ENCODE data around the gene GPC5. TPM values are rescaled to one million over a fixed set of nuclear protein-coding genes. Genes with fewer than 3 reads are reported as not detected.

GPC5 gene
- total RNA-seq, 1 experiment from 2014 or later = 0.21 TPM

- Histone ChIP-seq H3K4me3 (ENCODE audit: low read depth, low read length, poor library complexity, severe bottlenecking) (no peak overlapping the region), H3K4me1 (ENCODE audit: insufficient read depth, low read length, poor library complexity, severe bottlenecking) (peaks cover 14% of the 10 kb centered on the region), H3K36me3 (ENCODE audit: insufficient read depth, low read length, poor library complexity, severe bottlenecking) (no peaks in the 10 kb centered on the region), H3K27ac (ENCODE audit: low read depth, low read length, poor library complexity, severe bottlenecking) (no peak overlapping the region), H3K9me3 (ENCODE audit: low read depth, low read length, poor library complexity, severe bottlenecking) (no peaks in the 10 kb centered on the region), H3K27me3 (replicated peaks; ENCODE audit: insufficient read depth, low read depth, low read length, poor library complexity) (no peaks in the 10 kb centered on the region)
- TF ChIP-seq CTCF (conservative IDR thresholded peaks at IDR 0.05; ENCODE audit: low read depth, low read length) = no peak
- no peak for TF ChIP-seq EZH2 (IDR thresholded peaks at IDR 0.05; ENCODE audit: borderline replicate concordance, low read depth, low read length, poor library complexity, severe bottlenecking)
- ChIA-PET CTCF (no interaction called here), POLR2A (ENCODE audit: low non-redundant PET) (no interaction called here)
- no peak for DNase-seq (ENCODE audit: low spot score)
- intact Hi-C loops (cut with micrococcal nuclease; ENCODE audit: unreplicated experiment) = no loop called here
- BruUV-seq (replicated peaks) = no TSS peak
Measured at GRCh38 chr13:92491839-92492238, 1093.4 kb downstream of the GPC5 start.

- Histone ChIP-seq H3K9me3 (ENCODE audit: low read depth, low read length, poor library complexity, severe bottlenecking) (no peaks in the 10 kb centered on the region), H3K27ac (ENCODE audit: low read depth, low read length, poor library complexity, severe bottlenecking) (no peak overlapping the region), H3K36me3 (ENCODE audit: insufficient read depth, low read length, poor library complexity, severe bottlenecking) (no peaks in the 10 kb centered on the region), H3K4me1 (ENCODE audit: insufficient read depth, low read length, poor library complexity, severe bottlenecking) (no peaks in the 10 kb centered on the region), H3K4me3 (ENCODE audit: low read depth, low read length, poor library complexity, severe bottlenecking) (no peak overlapping the region), H3K27me3 (replicated peaks; ENCODE audit: insufficient read depth, low read depth, low read length, poor library complexity) (no peaks in the 10 kb centered on the region)
- intact Hi-C loops (cut with micrococcal nuclease; ENCODE audit: unreplicated experiment) = no loop called here
- no peak for DNase-seq (ENCODE audit: low spot score)
- no TSS peak for BruUV-seq (replicated peaks)
- ChIA-PET CTCF (no interaction called here), POLR2A (ENCODE audit: low non-redundant PET) (no interaction called here)
- TF ChIP-seq EZH2 (IDR thresholded peaks at IDR 0.05; ENCODE audit: borderline replicate concordance, low read depth, low read length, poor library complexity, severe bottlenecking) = no peak
- TF ChIP-seq CTCF (conservative IDR thresholded peaks at IDR 0.05; ENCODE audit: low read depth, low read length) = no peak
Measured at GRCh38 chr13:92494915-92495314, 1096.5 kb downstream of the GPC5 start.

- no TSS peak for BruUV-seq (replicated peaks)
- Histone ChIP-seq H3K27ac (ENCODE audit: low read depth, low read length, poor library complexity, severe bottlenecking) (no peak overlapping the region), H3K27me3 (replicated peaks; ENCODE audit: insufficient read depth, low read depth, low read length, poor library complexity) (no peaks in the 10 kb centered on the region), H3K4me3 (ENCODE audit: low read depth, low read length, poor library complexity, severe bottlenecking) (no peak overlapping the region), H3K9me3 (ENCODE audit: low read depth, low read length, poor library complexity, severe bottlenecking) (no peaks in the 10 kb centered on the region), H3K4me1 (ENCODE audit: insufficient read depth, low read length, poor library complexity, severe bottlenecking) (no peaks in the 10 kb centered on the region), H3K36me3 (ENCODE audit: insufficient read depth, low read length, poor library complexity, severe bottlenecking) (no peaks in the 10 kb centered on the region)
- DNase-seq (ENCODE audit: low spot score) = no peak
- POLR2A ChIA-PET (ENCODE audit: low non-redundant PET) = no interaction called here
- intact Hi-C loops (cut with micrococcal nuclease; ENCODE audit: unreplicated experiment) = no loop called here
- no peak for TF ChIP-seq CTCF (conservative IDR thresholded peaks at IDR 0.05; ENCODE audit: low read depth, low read length)
- no peak for TF ChIP-seq EZH2 (IDR thresholded peaks at IDR 0.05; ENCODE audit: borderline replicate concordance, low read depth, low read length, poor library complexity, severe bottlenecking)
- CTCF ChIA-PET = no interaction called here
Measured at GRCh38 chr13:92500192-92500591, 1101.8 kb downstream of the GPC5 start.

Measured in A673 (cell line).